Stomach (tissue), 9 donors: ENCODE data around the gene LRRC28. TPM values are rescaled to one million over a fixed set of nuclear protein-coding genes. Genes with fewer than 3 reads are reported as not detected.

Experiments
- DNase-seq, 2 donors: peaks; one replicate each; pipeline versions ENCODE4 v3.0.0 to v3.0.0-alpha.2; 2013 to 2019
- H3K27ac ChIP-seq, 5 donors: fragments of 200-600 bp in 4 of 5; sonication (generic) in 4 of 5; one replicate each; pipeline ENCODE4 v1.5.1; 2013 to 2019; ENCODE audit warnings: mild to moderate bottlenecking in 1 of 5, moderate library complexity in 1 of 5
- H3K27me3 ChIP-seq, 3 donors: fragments of 200-600 bp; sonication (generic); one replicate each; pipeline ENCODE4 v1.5.1; 2017 to 2019; ENCODE audit warnings: mixed run types in 1 of 3
- H3K36me3 ChIP-seq, 4 donors: fragments of 200-600 bp; sonication (generic); 1 replicate in 3 of 4; 2 replicates in 1 of 4; pipeline ENCODE4 v1.5.1; 2016 to 2019
- H3K4me1 ChIP-seq, 4 donors: fragments of 200-600 bp; sonication (generic); one replicate each; pipeline ENCODE4 v1.5.1; 2016 to 2019
- H3K4me3 ChIP-seq, 4 donors: fragments of 200-600 bp; sonication (generic) in 3 of 4; one replicate each; pipeline ENCODE4 v1.5.1; 2016 to 2019; ENCODE audit warnings: mild to moderate bottlenecking in 1 of 4
- H3K9me3 ChIP-seq, 4 donors: fragments of 200-600 bp; sonication (generic); one replicate each; pipeline ENCODE4 v1.5.1; 2016 to 2019
- CTCF ChIP-seq, 7 experiments: fragments of 450-650 bp in 4 of 7; fragments of 200-600 bp in 3 of 7; sonication (generic) in 3 of 7; IDR thresholded peaks; one replicate each; pipeline ENCODE4 v1.5.1; 2016 to 2019; ENCODE audit warnings: antibody characterized with exemption in 7 of 7, control low read depth in 2 of 7, mild to moderate bottlenecking in 1 of 7
- EP300 ChIP-seq: sonication (generic); formaldehyde crosslinking; IDR thresholded peaks from one replicate; pipeline ENCODE4 v1.6.1; 2017; ENCODE audit warnings: antibody characterized with exemption
- POLR2A ChIP-seq, 4 donors: fragments of 450-650 bp; IDR thresholded peaks; one replicate each; pipeline ENCODE4 v1.6.1; 2016; ENCODE audit warnings: antibody characterized with exemption in 4 of 4, control low read depth in 2 of 4, mild to moderate bottlenecking in 1 of 4, moderate library complexity in 1 of 4
- POLR2AphosphoS5 ChIP-seq, 3 donors: sonication (generic); formaldehyde crosslinking; IDR thresholded peaks; one replicate each; pipeline ENCODE4 v1.6.1; 2016; ENCODE audit warnings: antibody characterized with exemption in 3 of 3
- WGBS, 5 donors: extraction: QIAGEN DNeasy Blood & Tissue Kit in 3 of 5; methylation state at CpG; one replicate each; pipeline versions ENCODE4 v1.1.5 to v1.1.7; 2013 to 2018; 5-methylcytosine and 5-hydroxymethylcytosine counted together
- intact Hi-C: fragments of 100-400 bp; cut with DNase I; formaldehyde crosslinking; loops from one replicate; pipeline ENCODE4 v1.15.1; 2023; ENCODE audit warnings: low total_unique reads
- polyA plus RNA-seq, 3 donors: library from polyadenylated mRNA; stranded (reverse); fragments of 200-250 nt; gene quantifications; one replicate each; pipeline ENCODE4 v1.2.3, GENCODE V29; 2013
- total RNA-seq, 5 donors: library from RNA; depleted of rRNA; stranded (reverse); fragments of >200 nt; gene quantifications; one replicate each; pipeline versions ENCODE4 v1.1.0 to v1.2.3, GENCODE V29; 2014 to 2016
- donor health status: healthy with polysubstance abuse.
- donor health status: Bipolar disorder and iron deficiency.
- donor health status: healthy.

Gene LRRC28
- total and polyA plus RNA-seq, 8 donors: 9.6 to 82.6 (median 26.2) TPM

DNA sequence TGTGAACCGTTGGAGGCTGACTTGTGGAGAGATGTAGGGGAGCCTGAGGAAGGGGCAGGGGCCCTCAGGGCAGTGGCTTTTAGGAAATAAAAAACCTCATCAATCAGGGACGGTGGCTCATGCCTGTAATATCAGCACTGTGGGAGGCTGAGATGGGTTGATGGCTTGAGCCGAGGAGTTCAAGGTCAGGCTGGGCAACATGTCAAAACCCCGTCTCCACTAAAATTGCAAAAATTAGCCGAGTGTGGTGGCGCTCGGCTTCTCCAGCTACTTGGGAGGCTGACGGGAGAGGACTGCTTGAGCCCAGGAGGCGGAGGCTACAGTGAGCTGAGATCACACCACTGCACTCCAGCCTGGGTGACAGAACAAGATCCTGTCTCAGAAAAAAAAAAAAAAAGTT is 9.5 kb upstream of the LRRC28 start:
- Histone ChIP-seq H3K4me3 (no peak overlapping the region), H3K36me3 (peaks cover 0 to 45% (median 27%) of the 10 kb centered on the region in 4 donors), H3K9me3 (no peaks in the 10 kb centered on the region), H3K27me3 (no peaks in the 10 kb centered on the region), H3K27ac (no peak overlapping the region), H3K4me1 (peaks cover 0 to 9% (median 2%) of the 10 kb centered on the region in 4 donors)
- 91 to 95% (median 93%) methylated on average over 9 of the region's 9 CpGs for WGBS, 5 donors
- TF ChIP-seq CTCF (IDR thresholded peaks at IDR 0.05) (no peak), POLR2AphosphoS5 (IDR thresholded peaks at IDR 0.05) (no peak)
- intact Hi-C loops: no loop called here
- DNase-seq: no peak

DNA sequence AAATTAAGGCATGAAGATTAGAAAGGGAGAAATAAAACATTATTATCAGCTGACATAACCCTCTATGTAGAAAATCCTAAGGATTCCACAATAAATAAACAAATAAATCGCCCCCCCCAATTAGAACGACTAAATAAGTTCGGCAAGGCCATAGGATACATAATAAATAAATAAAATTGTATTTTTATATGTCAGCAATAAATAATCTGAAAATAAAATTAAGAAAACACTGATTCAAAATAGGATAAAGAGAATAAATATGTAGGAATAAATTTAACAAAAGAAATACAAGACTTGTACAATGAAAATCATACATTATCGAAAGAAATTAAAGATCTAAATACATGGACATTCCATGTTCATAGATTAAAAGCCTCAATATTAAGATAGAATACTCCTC is 7.0 kb upstream of the LRRC28 start:
- intact Hi-C loops: no loop called here
- DNase-seq: no peak
- Histone ChIP-seq H3K4me3 (no peak overlapping the region), H3K9me3 (no peaks in the 10 kb centered on the region), H3K27me3 (no peaks in the 10 kb centered on the region), H3K27ac (no peak overlapping the region), H3K4me1 (peaks cover 9 to 32% (median 14%) of the 10 kb centered on the region in 4 donors), H3K36me3 (peaks cover 0 to 27% (median 22%) of the 10 kb centered on the region in 4 donors)
- no peak for TF ChIP-seq POLR2AphosphoS5 (IDR thresholded peaks at IDR 0.05)
- no peak for TF ChIP-seq EP300
- no peak for TF ChIP-seq POLR2A (IDR thresholded peaks at IDR 0.05)
- no peak for TF ChIP-seq CTCF (IDR thresholded peaks at IDR 0.05)
- 88 to 94% (median 92%) methylated on average over 4 of the region's 4 CpGs for WGBS, 5 donors

DNA sequence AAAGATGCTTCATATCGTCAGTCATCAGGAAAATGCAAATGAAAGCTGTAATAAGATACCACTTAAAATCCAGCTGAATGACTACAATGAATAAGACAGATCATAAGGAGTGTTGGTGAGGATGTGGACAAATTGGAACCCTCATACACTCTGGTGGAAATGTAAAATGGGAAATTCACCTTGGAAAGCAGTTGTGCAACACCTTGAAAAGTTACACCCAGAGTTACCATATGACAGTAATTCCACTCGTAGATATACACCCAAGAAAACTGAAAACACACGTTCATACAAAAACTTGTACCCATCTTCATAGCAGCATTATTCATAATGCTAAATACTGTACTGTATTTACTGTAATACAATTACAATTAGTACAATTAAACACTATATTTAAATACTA is 4.2 kb upstream of the LRRC28 start:
- Histone ChIP-seq H3K27me3 (no peaks in the 10 kb centered on the region), H3K4me1 (peaks cover 12 to 45% (median 24%) of the 10 kb centered on the region in 4 donors), H3K9me3 (no peaks in the 10 kb centered on the region), H3K4me3 (no peak overlapping the region), H3K36me3 (peaks cover 0 to 6% (median 3%) of the 10 kb centered on the region in 4 donors), H3K27ac (no peak overlapping the region)
- TF ChIP-seq EP300: no peak
- TF ChIP-seq POLR2AphosphoS5 (IDR thresholded peaks at IDR 0.05): no peak
- no peak for TF ChIP-seq POLR2A (IDR thresholded peaks at IDR 0.05)
- no peak for TF ChIP-seq CTCF (IDR thresholded peaks at IDR 0.05)
- WGBS, 5 donors: 80 to 88% (median 85%) methylated on average over 3 of the region's 3 CpGs
- DNase-seq: no peak
- intact Hi-C loops: no loop called here

- Histone ChIP-seq H3K4me1 (peaks cover 20 to 56% (median 33%) of the 10 kb centered on the region in 4 donors), H3K9me3 (no peaks in the 10 kb centered on the region), H3K4me3 (peak overlapping the region; percentile 67 to 85 (median 80)), H3K27ac (peak overlapping the region in 1 of 5 donors; percentile 96), H3K27me3 (no peaks in the 10 kb centered on the region), H3K36me3 (peaks cover 0 to 6% (median 3%) of the 10 kb centered on the region in 4 donors)
- 57 to 71% (median 62%) methylated on average over 7 of the region's 7 CpGs for WGBS, 5 donors
- DNase-seq: no peak
- intact Hi-C loops: no loop called here
- TF ChIP-seq POLR2AphosphoS5 (IDR thresholded peaks at IDR 0.05) (no peak), CTCF (IDR thresholded peaks at IDR 0.05) (no peak)
Observed at GRCh38 chr15:99248000-99248715, 3.1 kb upstream of the LRRC28 start.
